ENCODE results near the gene PATZ1.

DNA sequence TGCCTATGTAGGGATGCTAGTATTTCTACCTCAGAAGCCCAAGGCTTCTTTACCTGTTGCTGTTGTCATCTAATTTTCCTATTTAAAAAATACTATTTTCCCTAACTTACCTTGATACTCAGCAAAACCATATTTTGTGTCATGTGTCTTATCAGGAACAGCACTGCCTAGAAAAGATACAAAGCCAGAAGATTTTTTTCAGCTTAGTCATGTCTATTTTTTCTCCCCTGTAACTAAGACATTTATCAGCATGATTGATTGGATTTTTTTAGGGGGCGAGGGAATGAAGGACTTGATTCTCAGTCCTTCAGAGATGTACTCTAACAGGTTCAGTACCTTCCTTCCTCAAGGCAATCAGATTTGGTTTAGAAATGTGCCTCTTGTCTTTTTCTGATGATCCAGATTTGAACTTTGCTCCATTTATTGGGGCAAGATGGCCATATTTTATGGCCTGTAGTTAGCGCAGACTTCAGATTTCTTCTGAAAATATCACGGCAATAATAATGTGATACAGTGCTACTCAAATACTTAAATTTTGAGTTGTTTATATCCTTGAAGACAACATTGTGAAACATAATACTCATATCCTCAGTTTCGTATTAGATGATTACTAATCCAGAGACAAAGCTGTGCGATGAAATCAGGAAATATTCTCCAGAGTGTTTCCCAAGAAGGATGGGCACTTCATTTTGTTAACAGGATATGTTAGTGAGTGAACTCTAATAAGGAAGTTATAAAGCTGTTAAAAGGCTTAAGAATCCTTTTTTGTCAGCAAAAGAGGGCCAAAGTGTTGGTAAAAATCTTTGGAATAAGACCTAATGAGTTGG is 50.1 kb downstream of the PATZ1 start:
- TF ChIP-seq, protein P1, sequence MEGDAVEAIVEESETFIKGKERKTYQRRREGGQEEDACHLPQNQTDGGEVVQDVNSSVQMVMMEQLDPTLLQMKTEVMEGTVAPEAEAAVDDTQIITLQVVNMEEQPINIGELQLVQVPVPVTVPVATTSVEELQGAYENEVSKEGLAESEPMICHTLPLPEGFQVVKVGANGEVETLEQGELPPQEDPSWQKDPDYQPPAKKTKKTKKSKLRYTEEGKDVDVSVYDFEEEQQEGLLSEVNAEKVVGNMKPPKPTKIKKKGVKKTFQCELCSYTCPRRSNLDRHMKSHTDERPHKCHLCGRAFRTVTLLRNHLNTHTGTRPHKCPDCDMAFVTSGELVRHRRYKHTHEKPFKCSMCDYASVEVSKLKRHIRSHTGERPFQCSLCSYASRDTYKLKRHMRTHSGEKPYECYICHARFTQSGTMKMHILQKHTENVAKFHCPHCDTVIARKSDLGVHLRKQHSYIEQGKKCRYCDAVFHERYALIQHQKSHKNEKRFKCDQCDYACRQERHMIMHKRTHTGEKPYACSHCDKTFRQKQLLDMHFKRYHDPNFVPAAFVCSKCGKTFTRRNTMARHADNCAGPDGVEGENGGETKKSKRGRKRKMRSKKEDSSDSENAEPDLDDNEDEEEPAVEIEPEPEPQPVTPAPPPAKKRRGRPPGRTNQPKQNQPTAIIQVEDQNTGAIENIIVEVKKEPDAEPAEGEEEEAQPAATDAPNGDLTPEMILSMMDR (conservative IDR thresholded peaks at IDR 0.05 in 1 of 2, IDR thresholded peaks at IDR 0.05 in 1 of 2; ENCODE audit: low read depth in 1 of 2, low read length in 2 of 2) = no peak
- TF ChIP-seq EZH2 (IDR thresholded peaks at IDR 0.05; ENCODE audit: low read length, missing control alignments) = no peak
